ENCODE measurements around the gene GLYATL3. TPM values are rescaled to one million over a fixed set of nuclear protein-coding genes. Genes with fewer than 3 reads are reported as not detected.

The GLYATL3 gene
- polyA plus RNA-seq, 1 of the 3 experiments (the other 2 are of a cell fraction), result not detected

DNA sequence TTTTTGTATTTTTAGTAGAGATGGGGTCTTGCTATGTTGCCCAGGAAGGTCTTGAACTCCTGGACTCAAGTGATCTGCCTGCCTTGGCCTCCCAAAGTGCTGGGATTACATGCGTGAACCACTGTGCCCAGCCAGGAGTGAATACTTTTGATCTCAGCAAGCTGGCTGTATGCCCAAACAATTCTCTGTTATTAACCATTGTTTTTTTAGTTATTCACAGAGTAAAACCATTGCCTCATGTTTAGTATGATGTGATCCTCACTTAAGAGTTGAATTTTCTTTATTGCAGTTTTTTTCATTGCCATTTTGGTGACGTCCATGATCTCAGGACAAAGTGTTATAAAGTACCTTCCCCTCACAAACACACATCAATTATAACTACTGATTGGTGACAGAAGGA is 65.5 kb downstream of the GLYATL3 start (continued):
- TF ChIP-seq, protein P1, sequence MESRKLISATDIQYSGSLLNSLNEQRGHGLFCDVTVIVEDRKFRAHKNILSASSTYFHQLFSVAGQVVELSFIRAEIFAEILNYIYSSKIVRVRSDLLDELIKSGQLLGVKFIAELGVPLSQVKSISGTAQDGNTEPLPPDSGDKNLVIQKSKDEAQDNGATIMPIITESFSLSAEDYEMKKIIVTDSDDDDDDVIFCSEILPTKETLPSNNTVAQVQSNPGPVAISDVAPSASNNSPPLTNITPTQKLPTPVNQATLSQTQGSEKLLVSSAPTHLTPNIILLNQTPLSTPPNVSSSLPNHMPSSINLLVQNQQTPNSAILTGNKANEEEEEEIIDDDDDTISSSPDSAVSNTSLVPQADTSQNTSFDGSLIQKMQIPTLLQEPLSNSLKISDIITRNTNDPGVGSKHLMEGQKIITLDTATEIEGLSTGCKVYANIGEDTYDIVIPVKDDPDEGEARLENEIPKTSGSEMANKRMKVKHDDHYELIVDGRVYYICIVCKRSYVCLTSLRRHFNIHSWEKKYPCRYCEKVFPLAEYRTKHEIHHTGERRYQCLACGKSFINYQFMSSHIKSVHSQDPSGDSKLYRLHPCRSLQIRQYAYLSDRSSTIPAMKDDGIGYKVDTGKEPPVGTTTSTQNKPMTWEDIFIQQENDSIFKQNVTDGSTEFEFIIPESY (IDR thresholded peaks at IDR 0.05; ENCODE audit: borderline replicate concordance, low read depth), result no peak
- TF ChIP-seq SMC3 (IDR thresholded peaks at IDR 0.05; ENCODE audit: low read depth, low read length), result no peak
- TF ChIP-seq, protein P2, sequence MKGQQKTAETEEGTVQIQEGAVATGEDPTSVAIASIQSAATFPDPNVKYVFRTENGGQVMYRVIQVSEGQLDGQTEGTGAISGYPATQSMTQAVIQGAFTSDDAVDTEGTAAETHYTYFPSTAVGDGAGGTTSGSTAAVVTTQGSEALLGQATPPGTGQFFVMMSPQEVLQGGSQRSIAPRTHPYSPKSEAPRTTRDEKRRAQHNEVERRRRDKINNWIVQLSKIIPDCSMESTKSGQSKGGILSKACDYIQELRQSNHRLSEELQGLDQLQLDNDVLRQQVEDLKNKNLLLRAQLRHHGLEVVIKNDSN (IDR thresholded peaks at IDR 0.05; ENCODE audit: borderline replicate concordance, low read depth), result no peak

DNA sequence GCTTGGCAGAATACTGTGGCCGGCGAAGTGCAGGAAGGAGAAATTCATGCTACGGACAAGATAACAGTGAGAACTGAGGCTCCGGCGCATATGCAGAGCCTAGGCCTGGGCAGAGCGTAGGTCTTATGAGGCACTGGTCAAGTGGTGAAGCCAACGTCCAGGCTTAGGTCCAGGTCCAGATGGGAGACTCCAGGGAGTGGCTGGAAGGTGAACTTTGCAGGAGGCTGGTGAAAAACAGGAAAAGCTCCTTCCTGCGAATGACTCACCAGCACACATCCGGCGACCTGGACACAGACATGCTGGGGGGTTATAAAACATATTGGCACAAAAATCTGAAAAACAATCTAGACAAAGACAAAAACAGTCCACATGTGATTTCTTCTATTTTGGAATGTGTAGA is 66.1 kb downstream of the GLYATL3 start:
- Histone ChIP-seq H3K9ac (no peak overlapping the region), H3K9me2 (no peaks in the 10 kb centered on the region), H3K4me3 (ENCODE audit: low read depth in 2 of 2, low read length in 1 of 2) (no peak overlapping the region), H4K20me1 (ENCODE audit: insufficient read depth) (no peaks in the 10 kb centered on the region), H3K79me2 (ENCODE audit: insufficient read depth) (no peaks in the 10 kb centered on the region), H3F3A (replicated peaks; ENCODE audit: insufficient read depth) (no peaks in the 10 kb centered on the region), H2AFZ (ENCODE audit: low read depth) (no peak overlapping the region), H3K27ac (ENCODE audit: low read depth in 2 of 2, low read length in 1 of 2) (no peak overlapping the region), H3K4me1 (ENCODE audit: control insufficient read depth in 1 of 2, insufficient read depth in 2 of 2, low read depth in 1 of 2, low read length in 1 of 2) (no peaks in the 10 kb centered on the region), H3K9me3 (no peaks in the 10 kb centered on the region), H3K4me2 (no peak overlapping the region), H3K36me3 (replicated peaks in 1 of 2; ENCODE audit: control insufficient read depth in 1 of 2, insufficient read depth in 2 of 2, low read length in 1 of 2) (no peaks in the 10 kb centered on the region), H3K27me3 (ENCODE audit: insufficient read depth) (no peaks in the 10 kb centered on the region; the same call in 1 of the 2 replicates)
- CTCF ChIA-PET, result interaction anchor here (1.1 to 4.0 kb wide), 3 partner anchors 17 to 34 kb away, joined by 3 to 16 read pairs (median 3); no protein-coding TSS in a partner anchor
- 32% methylated on average over 10 of the region's 10 CpGs for WGBS (ENCODE audit: low lambda C conversion rate)
- TF ChIP-seq, protein P1 (IDR thresholded peaks at IDR 0.05; ENCODE audit: borderline replicate concordance, low read depth), result no peak
- TF ChIP-seq SIN3A (IDR thresholded peaks at IDR 0.05; ENCODE audit: borderline replicate concordance, low read depth, low read length) (no peak), GATA2 (CRISPR knock-in tag; IDR thresholded peaks at IDR 0.05) (no peak), GABPA (IDR thresholded peaks at IDR 0.05; ENCODE audit: low read depth) (no peak), MEF2A (IDR thresholded peaks at IDR 0.05; ENCODE audit: borderline replicate concordance, low read depth) (no peak), TEAD4 (IDR thresholded peaks at IDR 0.05; ENCODE audit: borderline replicate concordance, insufficient read depth) (no peak), NRF1 (IDR thresholded peaks at IDR 0.05; ENCODE audit: low read depth, low read length) (no peak), YY1 (IDR thresholded peaks at IDR 0.05; ENCODE audit: low read depth) (no peak), RAD21 (IDR thresholded peaks at IDR 0.05; ENCODE audit: low read length) (no peak), POLR2AphosphoS5 (IDR thresholded peaks at IDR 0.05; ENCODE audit: low read depth, low read length) (no peak), RCOR1 (IDR thresholded peaks at IDR 0.05; ENCODE audit: low read length) (no peak), RXRA (IDR thresholded peaks at IDR 0.05; ENCODE audit: borderline replicate concordance, low read depth) (no peak), FOSL2 (IDR thresholded peaks at IDR 0.05; ENCODE audit: borderline replicate concordance, low read depth) (no peak)
- TF ChIP-seq, protein P3, sequence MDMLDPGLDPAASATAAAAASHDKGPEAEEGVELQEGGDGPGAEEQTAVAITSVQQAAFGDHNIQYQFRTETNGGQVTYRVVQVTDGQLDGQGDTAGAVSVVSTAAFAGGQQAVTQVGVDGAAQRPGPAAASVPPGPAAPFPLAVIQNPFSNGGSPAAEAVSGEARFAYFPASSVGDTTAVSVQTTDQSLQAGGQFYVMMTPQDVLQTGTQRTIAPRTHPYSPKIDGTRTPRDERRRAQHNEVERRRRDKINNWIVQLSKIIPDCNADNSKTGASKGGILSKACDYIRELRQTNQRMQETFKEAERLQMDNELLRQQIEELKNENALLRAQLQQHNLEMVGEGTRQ (IDR thresholded peaks at IDR 0.05; ENCODE audit: borderline replicate concordance, low read depth, low read length), result no peak
- TF ChIP-seq, protein P4, sequence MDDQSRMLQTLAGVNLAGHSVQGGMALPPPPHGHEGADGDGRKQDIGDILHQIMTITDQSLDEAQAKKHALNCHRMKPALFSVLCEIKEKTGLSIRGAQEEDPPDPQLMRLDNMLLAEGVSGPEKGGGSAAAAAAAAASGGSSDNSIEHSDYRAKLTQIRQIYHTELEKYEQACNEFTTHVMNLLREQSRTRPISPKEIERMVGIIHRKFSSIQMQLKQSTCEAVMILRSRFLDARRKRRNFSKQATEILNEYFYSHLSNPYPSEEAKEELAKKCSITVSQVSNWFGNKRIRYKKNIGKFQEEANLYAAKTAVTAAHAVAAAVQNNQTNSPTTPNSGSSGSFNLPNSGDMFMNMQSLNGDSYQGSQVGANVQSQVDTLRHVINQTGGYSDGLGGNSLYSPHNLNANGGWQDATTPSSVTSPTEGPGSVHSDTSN (IDR thresholded peaks at IDR 0.05), result no peak
- no peak for DNase-seq
- POLR2A ChIA-PET, result no interaction called here

Measured in SK-N-SH (cell line).